Measurements from ENCODE around the gene SGIP1.

DNA sequence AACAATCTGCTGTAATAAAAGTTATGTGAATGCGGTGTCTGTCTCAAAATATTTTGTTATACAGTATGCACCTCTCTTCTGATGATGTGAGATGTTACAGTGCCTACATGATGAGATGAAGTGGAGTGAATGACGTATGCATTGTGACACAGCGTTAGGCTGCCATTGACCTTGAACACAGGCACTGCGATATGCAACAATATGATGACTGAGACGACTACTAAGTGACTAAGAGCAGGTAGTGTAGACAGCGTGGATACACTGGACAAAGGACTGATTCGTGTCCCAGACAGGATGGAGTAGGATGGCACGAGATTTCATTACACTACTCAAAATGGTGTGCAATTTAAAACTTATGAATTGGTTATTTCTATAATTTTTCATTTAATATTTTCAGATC, 8.4 kb downstream of the SGIP1 start:
- TF ChIP-seq CTCF (IDR thresholded peaks at IDR 0.05): no peak
- TF ChIP-seq POLR2A (IDR thresholded peaks at IDR 0.05): no peak
